Breast epithelium (tissue), 4 donors: ENCODE measurements around the gene EDC3. TPM values are rescaled to one million over a fixed set of nuclear protein-coding genes. Genes with fewer than 3 reads are reported as not detected.

Experiments
- DNase-seq, 2 donors: peaks; one replicate each; pipeline ENCODE4 v3.0.0-alpha.2; 2019; ENCODE audit warnings: low spot score in 2 of 2
- H3K27ac ChIP-seq, 2 donors: fragments of 200-600 bp; sonication (generic) in 1 of 2; one replicate each; pipeline ENCODE4 v1.5.1; 2016 to 2019; ENCODE audit warnings: mild to moderate bottlenecking in 1 of 2
- H3K27me3 ChIP-seq, 2 donors: fragments of 200-600 bp; sonication (generic) in 1 of 2; one replicate each; pipeline versions ENCODE4 v1.5.1 to v1.6.0; 2017 to 2019; ENCODE audit warnings: control low read depth in 1 of 2, mild to moderate bottlenecking in 1 of 2
- H3K36me3 ChIP-seq: fragments of 200-600 bp; one replicate; pipeline ENCODE4 v1.5.1; 2019
- H3K4me1 ChIP-seq, 2 donors: fragments of 200-600 bp; sonication (generic); one replicate each; pipeline ENCODE4 v1.5.1; 2016 to 2019; ENCODE audit warnings: control low read depth in 1 of 2
- H3K4me3 ChIP-seq, 3 donors: fragments of 200-600 bp; sonication (generic); 1 replicate in 2 of 3; 2 replicates in 1 of 3; pipeline ENCODE4 v1.5.1; 2016 to 2019; ENCODE audit warnings: mild to moderate bottlenecking in 3 of 3, moderate library complexity in 2 of 3
- H3K9me3 ChIP-seq, 2 donors: fragments of 200-600 bp; sonication (generic) in 1 of 2; one replicate each; pipeline ENCODE4 v1.5.1; 2016 to 2019; ENCODE audit warnings: control low read depth in 1 of 2
- POLR2A ChIP-seq: fragments of 450-650 bp; IDR thresholded peaks from one replicate; pipeline ENCODE4 v1.6.1; 2016; ENCODE audit warnings: antibody characterized with exemption, mild to moderate bottlenecking, moderate library complexity
- POLR2AphosphoS5 ChIP-seq, 3 donors: sonication (generic); formaldehyde crosslinking; IDR thresholded peaks; one replicate each; pipeline ENCODE4 v1.6.1; 2017; ENCODE audit warnings: antibody characterized with exemption in 3 of 3
- intact Hi-C: fragments of 100-400 bp; cut with DNase I; formaldehyde crosslinking; loops from one replicate; pipeline ENCODE4 v1.15.1; 2023; ENCODE audit warnings: low total_unique reads
- total RNA-seq, 3 donors: library from RNA; depleted of rRNA; stranded (reverse); fragments of >200 nt; gene quantifications; one replicate each; pipeline ENCODE4 v1.1.0, GENCODE V29; 2016
- TF ChIP-seq, protein P1 (sequence below), 3 donors: fragments of 450-650 bp; IDR thresholded peaks; one replicate each; pipeline ENCODE4 v1.5.1; 2016 to 2017; ENCODE audit warnings: antibody characterized with exemption in 3 of 3, mild to moderate bottlenecking in 3 of 3, moderate library complexity in 3 of 3

EDC3 gene
- total RNA-seq, 3 donors from 2014 or later: 13.8 to 21.7 (median 20.3) TPM

DNA sequence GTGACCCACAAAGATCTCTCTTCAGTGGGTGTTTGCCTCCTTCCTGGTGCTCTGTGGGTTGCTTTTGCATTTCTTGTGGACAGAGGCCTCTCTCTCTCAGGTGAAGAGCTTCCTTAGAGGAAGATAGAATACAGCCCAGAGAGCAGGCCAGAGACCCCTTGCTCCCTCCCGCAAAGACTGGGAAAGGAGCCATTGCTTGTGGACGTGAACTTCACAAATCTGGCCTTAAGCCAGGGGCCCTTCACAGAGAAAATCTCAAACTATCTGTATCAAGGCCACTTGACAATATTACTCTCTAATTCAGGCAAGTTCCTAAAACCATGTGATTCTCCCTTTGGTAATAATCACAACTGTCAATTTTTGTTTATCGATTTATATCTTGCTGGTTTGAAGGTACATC lies 110.6 kb downstream of the EDC3 start:
- intact Hi-C loops: no loop called here
- DNase-seq: no peak
- Histone ChIP-seq H3K4me1 (no peaks in the 10 kb centered on the region), H3K9me3 (no peaks in the 10 kb centered on the region), H3K27me3 (no peaks in the 10 kb centered on the region), H3K4me3 (no peak overlapping the region), H3K36me3 (no peaks in the 10 kb centered on the region), H3K27ac (no peak overlapping the region)
- TF ChIP-seq POLR2A: no peak
- TF ChIP-seq, protein P1, sequence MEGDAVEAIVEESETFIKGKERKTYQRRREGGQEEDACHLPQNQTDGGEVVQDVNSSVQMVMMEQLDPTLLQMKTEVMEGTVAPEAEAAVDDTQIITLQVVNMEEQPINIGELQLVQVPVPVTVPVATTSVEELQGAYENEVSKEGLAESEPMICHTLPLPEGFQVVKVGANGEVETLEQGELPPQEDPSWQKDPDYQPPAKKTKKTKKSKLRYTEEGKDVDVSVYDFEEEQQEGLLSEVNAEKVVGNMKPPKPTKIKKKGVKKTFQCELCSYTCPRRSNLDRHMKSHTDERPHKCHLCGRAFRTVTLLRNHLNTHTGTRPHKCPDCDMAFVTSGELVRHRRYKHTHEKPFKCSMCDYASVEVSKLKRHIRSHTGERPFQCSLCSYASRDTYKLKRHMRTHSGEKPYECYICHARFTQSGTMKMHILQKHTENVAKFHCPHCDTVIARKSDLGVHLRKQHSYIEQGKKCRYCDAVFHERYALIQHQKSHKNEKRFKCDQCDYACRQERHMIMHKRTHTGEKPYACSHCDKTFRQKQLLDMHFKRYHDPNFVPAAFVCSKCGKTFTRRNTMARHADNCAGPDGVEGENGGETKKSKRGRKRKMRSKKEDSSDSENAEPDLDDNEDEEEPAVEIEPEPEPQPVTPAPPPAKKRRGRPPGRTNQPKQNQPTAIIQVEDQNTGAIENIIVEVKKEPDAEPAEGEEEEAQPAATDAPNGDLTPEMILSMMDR (IDR thresholded peaks at IDR 0.05): no peak
- no peak for TF ChIP-seq POLR2AphosphoS5 (IDR thresholded peaks at IDR 0.05)

DNA sequence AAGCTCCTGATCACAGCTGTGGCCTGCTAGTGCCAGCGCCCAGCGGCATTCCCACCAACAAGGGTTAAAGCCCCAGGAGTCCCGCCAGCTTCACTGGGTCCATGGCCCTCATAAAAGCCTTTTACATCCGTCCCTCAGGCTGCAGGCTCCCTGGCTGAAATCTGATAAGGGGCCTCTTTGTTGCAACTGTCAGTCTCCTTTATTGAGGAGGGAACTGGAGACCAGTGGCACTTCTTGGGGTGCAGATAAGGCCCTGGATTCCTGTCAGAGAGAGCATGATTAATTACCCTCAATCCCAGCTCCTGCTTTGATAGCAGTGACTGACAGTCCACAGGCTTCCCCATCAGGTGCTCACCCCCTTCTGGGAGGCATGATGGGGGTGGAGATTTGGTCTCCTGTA lies 111.0 kb downstream of the EDC3 start:
- Histone ChIP-seq H3K4me1 (no peaks in the 10 kb centered on the region), H3K9me3 (no peaks in the 10 kb centered on the region), H3K27me3 (no peaks in the 10 kb centered on the region), H3K36me3 (no peaks in the 10 kb centered on the region), H3K4me3 (no peak overlapping the region), H3K27ac (no peak overlapping the region)
- no peak for DNase-seq
- intact Hi-C loops: no loop called here
- TF ChIP-seq POLR2A (no peak), POLR2AphosphoS5 (IDR thresholded peaks at IDR 0.05) (no peak)
- TF ChIP-seq, protein P1 (IDR thresholded peaks at IDR 0.05): no peak

DNA sequence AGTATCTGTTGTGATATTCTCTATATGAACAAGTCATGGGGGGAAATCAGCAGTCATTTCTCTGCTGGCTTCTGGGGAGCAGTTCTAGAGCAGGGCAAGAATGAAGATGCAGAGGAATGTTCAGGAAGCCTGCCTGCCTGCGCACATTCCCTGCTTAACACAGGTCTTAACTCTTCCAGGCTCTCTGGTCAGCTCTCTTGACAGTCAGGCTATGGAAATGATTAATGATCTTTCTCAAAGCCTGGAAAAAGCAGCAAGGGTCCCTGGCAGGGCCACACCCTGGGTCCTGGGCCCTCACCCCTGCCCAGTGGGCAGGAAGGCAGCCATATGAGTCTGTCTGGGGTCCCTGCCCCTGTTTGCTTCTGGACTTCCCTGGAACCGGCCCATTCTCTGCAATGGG lies 111.6 kb downstream of the EDC3 start:
- Histone ChIP-seq H3K4me1 (no peaks in the 10 kb centered on the region), H3K9me3 (no peaks in the 10 kb centered on the region), H3K27ac (no peak overlapping the region), H3K27me3 (no peaks in the 10 kb centered on the region), H3K4me3 (no peak overlapping the region), H3K36me3 (no peaks in the 10 kb centered on the region)
- DNase-seq: no peak
- no peak for TF ChIP-seq POLR2A
- TF ChIP-seq POLR2AphosphoS5 (IDR thresholded peaks at IDR 0.05): no peak
- TF ChIP-seq, protein P1 (IDR thresholded peaks at IDR 0.05): no peak
- intact Hi-C loops: no loop called here

Other genes starting within 250 kb of the EDC3 start
- 10 to 100 TPM; 39.0 to 48.9 (median 44.5) TPM for gene UBL7, start 234.9 kb downstream of the EDC3 start, total RNA-seq
- gene ARID3B, start 154.8 kb downstream of the EDC3 start, total RNA-seq: 1 to 10 TPM; 5.2 to 6.0 (median 5.9) TPM
- gene CLK3, start 80.2 kb downstream of the EDC3 start, total RNA-seq: 100 to 1,000 TPM in 2 of 3 donors, 10 to 100 TPM in 1; 99.2 to 110 (median 101) TPM
- gene CYP1A1, start 29.5 kb upstream of the EDC3 start, total RNA-seq: 10 to 100 TPM in 1 of 3 donors, 1 to 10 TPM in 1, under 1 TPM in 1; 0.80 to 32.1 (median 4.8) TPM
- not detected for gene CYP1A2, start 52.8 kb upstream of the EDC3 start, total RNA-seq
- 10 to 100 TPM; 18.7 to 26.2 (median 18.7) TPM for gene CSK, start 86.1 kb upstream of the EDC3 start, total RNA-seq
- under 1 TPM in 1 of 3 donors, not detected in 2; 0.15 TPM for gene LMAN1L, start 116.8 kb upstream of the EDC3 start, total RNA-seq
- gene CPLX3, start 130.6 kb upstream of the EDC3 start, total RNA-seq: under 1 TPM in 1 of 3 donors, not detected in 2; 0.66 TPM
- gene ULK3, start 147.1 kb upstream of the EDC3 start, total RNA-seq: 10 to 100 TPM; 28.3 to 48.8 (median 48.0) TPM
- 10 to 100 TPM; 49.5 to 71.4 (median 69.4) TPM for gene SCAMP2, start 177.3 kb upstream of the EDC3 start, total RNA-seq
- gene MPI, start 194.0 kb upstream of the EDC3 start, total RNA-seq: 10 to 100 TPM; 42.7 to 70.1 (median 48.3) TPM
- gene FAM219B, start 210.8 kb upstream of the EDC3 start, total RNA-seq: 10 to 100 TPM; 51.4 to 72.0 (median 54.1) TPM
- 10 to 100 TPM; 55.6 to 73.8 (median 58.3) TPM for gene COX5A, start 242.0 kb upstream of the EDC3 start, total RNA-seq